ENCODE results near the gene CAPS2. TPM values are rescaled to one million over a fixed set of nuclear protein-coding genes. Genes with fewer than 3 reads are reported as not detected.

The CAPS2 gene
- total RNA-seq, 2 donors from 2014 or later: 3.6 to 16.9 TPM

DNA sequence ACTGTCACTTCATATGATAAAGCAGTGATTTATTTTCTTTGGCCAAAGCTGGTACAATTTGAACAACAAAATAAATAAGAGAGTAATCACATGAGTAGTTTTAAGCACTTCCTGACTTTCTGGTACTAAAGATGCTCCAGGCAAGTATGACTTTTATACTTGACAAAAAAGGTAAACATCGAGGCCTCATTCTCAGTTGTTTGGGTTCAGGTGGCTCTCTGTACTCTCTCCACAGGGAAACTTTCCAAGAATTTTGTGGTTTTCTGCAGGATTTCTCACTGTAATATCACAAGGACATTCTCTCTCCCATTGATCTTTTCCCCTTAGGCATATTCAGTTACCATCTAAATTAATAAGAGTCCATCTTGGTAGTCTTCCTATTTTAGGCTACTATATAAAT is 93.9 kb downstream of the CAPS2 start:
- ATAC-seq (no peak), DNase-seq (no peak)
- H3K4me1 ChIP-seq: no peaks in the 10 kb centered on the region
- no peaks in the 10 kb centered on the region for H3K9me3 ChIP-seq
- H3K27ac ChIP-seq: no peak overlapping the region
- H3K27me3 ChIP-seq: no peaks in the 10 kb centered on the region
- 75 to 77% methylated on average over 1 of the region's 1 CpG for WGBS, 2 donors
- intact Hi-C loops (cut with DNase I): no loop called here
- H3K4me3 ChIP-seq: no peak overlapping the region
- no peaks in the 10 kb centered on the region for H3K36me3 ChIP-seq (replicated peaks in 1 of 2; ENCODE audit: insufficient read depth in 1 of 2, low read depth in 2 of 2)
- TF ChIP-seq POLR2A (IDR thresholded peaks at IDR 0.05): no peak

DNA sequence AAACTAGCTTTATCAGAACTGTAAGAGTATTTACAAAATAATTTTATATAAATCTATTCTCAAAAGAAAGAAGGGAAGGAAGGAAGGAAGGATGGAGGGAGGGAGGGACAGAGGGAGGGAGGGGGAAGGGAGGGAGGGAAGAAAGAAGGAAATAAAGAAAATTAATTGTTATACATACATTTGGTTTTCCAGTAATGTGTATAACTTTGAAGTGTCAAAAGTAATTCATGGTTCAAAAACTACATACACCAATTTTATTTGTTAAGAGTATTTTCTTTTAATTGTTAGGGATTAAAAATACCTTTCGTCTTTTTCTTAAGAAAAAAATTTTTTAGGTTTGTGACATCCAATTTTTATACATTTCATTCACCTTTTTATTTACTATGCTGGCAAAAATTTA is 103.0 kb downstream of the CAPS2 start:
- 56 to 68% methylated on average over 1 of the region's 1 CpG for WGBS, 2 donors
- H3K36me3 ChIP-seq (replicated peaks in 1 of 2; ENCODE audit: insufficient read depth in 1 of 2, low read depth in 2 of 2): no peaks in the 10 kb centered on the region
- H3K27me3 ChIP-seq: no peaks in the 10 kb centered on the region
- H3K9me3 ChIP-seq: no peaks in the 10 kb centered on the region
- no peaks in the 10 kb centered on the region for H3K4me1 ChIP-seq
- no peak overlapping the region for H3K4me3 ChIP-seq
- TF ChIP-seq CTCF (IDR thresholded peaks at IDR 0.05) (no peak), POLR2A (IDR thresholded peaks at IDR 0.05) (no peak)
- no peak for DNase-seq
- H3K27ac ChIP-seq: no peak overlapping the region
- no peak for ATAC-seq
- intact Hi-C loops (cut with DNase I): no loop called here

Other genes starting within 250 kb of the CAPS2 start
- gene KCNC2, start 120.5 kb downstream of the CAPS2 start, total RNA-seq: under 1 TPM in 1 of 2 donors, not detected in 1; 0.26 TPM
- gene GLIPR1L1, start 4.3 kb upstream of the CAPS2 start, total RNA-seq: not detected
- gene GLIPR1L2, start 60.8 kb upstream of the CAPS2 start, total RNA-seq: 1 to 10 TPM in 1 of 2 donors, not detected in 1; 1.6 TPM
- 1 to 10 TPM; 5.4 to 6.3 TPM for gene GLIPR1, start 150.4 kb upstream of the CAPS2 start, total RNA-seq
- 10 to 100 TPM in 1 of 2 donors, 1 to 10 TPM in 1; 9.3 to 33.9 TPM for gene KRR1, start 181.3 kb upstream of the CAPS2 start, total RNA-seq